ENCODE results near the gene RASGRF1.

The RASGRF1 gene

DNA sequence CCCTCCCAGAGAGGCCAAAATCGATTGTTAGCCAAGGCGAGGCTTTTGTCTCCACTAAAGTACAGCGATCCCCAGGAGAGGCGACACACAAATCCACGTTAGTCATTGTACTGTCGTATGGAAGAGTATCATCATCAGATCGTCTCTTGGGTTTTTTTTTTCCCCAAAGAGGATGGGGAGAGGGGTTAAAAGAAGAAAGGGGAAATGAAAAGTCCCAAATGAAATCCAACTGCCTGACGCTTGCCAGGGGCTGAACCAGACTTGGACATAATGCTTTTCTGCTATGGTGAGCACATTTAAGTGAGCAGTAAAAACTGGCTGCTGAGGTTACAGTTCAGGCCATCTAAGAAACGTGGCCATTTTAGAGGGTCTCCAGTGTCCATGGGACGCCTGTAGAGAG lies 107.8 kb downstream of the RASGRF1 start:
- DNase-seq (ENCODE audit: low read depth), result no peak
- TF ChIP-seq, protein P1, sequence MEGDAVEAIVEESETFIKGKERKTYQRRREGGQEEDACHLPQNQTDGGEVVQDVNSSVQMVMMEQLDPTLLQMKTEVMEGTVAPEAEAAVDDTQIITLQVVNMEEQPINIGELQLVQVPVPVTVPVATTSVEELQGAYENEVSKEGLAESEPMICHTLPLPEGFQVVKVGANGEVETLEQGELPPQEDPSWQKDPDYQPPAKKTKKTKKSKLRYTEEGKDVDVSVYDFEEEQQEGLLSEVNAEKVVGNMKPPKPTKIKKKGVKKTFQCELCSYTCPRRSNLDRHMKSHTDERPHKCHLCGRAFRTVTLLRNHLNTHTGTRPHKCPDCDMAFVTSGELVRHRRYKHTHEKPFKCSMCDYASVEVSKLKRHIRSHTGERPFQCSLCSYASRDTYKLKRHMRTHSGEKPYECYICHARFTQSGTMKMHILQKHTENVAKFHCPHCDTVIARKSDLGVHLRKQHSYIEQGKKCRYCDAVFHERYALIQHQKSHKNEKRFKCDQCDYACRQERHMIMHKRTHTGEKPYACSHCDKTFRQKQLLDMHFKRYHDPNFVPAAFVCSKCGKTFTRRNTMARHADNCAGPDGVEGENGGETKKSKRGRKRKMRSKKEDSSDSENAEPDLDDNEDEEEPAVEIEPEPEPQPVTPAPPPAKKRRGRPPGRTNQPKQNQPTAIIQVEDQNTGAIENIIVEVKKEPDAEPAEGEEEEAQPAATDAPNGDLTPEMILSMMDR (conservative IDR thresholded peaks at IDR 0.05; ENCODE audit: low read length), result no peak

DNA sequence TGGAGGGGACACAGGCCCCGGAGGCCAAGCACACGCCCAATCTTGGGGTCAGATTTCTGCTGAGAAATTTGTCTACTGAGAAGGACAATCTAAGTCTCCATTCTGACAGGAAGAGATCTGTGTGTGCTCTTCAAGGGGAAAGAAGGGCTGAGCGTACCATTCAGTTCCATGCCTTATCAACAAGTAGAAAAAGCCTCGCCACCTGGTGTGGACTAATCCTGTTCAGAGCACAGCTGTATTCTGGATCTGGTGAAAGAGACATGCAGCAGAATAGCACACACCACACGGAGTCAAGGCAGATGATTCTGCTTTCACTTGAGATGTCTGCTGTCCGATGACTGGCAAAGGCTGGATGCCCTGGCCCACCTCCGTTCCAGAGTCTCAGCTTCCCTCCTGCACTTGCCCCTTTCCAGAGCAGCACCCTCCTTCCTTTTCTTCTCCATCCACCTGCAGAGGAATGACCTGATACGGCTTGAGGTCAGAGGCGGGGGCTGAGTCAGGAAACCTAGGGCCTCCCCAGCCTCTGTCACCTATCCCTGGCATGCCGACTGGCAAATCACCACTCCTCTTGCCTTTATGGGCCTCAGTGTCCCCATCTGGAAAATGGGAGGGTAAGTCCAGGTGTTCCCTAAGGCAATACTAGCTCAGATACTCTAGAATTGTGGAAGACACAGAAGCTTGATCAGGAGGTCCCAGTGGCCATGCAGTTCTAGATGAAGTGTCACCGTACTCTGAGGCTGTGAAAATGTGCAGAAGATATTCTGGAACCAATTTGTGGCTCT lies 108.9 kb downstream of the RASGRF1 start:
- TF ChIP-seq, protein P1 (conservative IDR thresholded peaks at IDR 0.05; ENCODE audit: low read length), result no peak
- DNase-seq (ENCODE audit: low read depth), result no peak

More for the DNA sequence above, 107.8 kb downstream of the RASGRF1 start:
- H3K4me3 ChIP-seq (ENCODE audit: low read length), result no peak overlapping the region

DNA sequence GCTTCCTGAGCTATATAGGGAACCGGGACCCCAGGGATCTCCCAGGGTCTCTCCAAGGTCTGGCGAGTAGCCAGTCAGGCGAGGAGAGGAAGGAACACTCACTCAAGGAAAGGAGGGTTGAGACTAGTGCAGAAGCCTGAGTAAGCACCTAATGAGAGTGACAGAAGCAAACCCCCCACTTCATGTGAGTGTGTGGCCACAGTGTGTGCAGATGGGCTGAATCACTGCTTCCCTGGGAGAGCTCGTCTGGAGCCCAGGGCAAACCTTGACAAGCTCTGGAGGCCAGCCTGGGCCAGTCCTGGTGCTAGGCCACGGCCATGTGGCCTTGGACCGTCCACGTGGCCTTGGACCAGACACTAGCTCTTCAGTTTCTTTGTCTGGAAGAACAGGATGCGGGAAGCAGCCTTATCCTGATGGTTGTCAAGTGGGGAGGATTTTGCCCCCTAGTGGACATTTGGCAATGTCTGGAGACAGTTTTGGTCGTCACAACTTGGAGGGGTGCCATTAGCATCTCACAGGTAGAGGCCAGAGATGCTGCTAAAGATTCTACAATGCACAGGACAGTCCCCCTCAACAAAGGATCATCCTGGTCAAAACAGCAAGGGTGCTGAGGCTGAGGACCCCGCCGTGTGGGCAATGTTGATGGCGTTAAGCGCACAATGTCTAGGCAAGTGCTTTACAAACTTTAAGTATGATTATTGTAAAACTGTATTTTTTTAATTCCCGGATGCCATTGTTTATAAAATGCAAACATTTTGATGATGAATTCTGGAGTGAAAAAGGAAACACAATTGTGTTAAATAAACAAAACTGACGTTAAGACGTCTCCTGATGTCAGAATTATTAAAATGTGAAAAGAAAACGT lies 110.9 kb downstream of the RASGRF1 start:
- no peak overlapping the region for H3K4me3 ChIP-seq (ENCODE audit: low read length)
- TF ChIP-seq, protein P1 (conservative IDR thresholded peaks at IDR 0.05; ENCODE audit: low read length), result peak; percentile 75
- DNase-seq (ENCODE audit: low read depth), result peak; percentile 75

More for the DNA sequence above, 108.9 kb downstream of the RASGRF1 start:
- no peak overlapping the region for H3K4me3 ChIP-seq (ENCODE audit: low read length)

DNA sequence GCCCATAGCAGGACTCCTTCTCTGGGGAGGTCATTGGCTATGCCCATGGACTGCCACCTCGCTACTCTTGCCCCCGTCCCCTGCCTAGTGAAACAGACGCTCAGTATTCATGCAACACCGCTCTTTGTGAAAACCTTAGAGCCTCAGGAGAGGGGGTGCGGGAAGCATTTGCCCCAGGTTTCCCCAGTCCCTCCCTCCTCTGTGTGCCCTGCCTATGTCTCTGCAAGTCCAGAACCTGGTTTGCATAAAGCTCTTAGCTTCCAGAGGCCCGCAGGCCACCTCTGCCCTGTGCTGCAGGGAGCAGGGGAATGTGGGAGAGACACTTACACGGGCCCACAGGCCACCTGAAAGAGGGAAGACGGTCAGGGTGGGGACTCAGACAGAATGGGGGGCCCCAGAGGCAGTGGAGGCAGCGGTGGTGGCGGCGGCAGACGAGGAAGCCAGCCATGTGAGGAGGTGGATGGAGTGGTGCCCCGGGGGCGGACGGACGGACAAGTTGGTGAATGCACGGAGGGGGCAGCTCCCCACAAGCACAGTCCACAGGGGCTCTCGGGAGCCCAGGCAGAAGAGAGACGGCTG lies 111.9 kb downstream of the RASGRF1 start:
- no peak overlapping the region for H3K4me3 ChIP-seq (ENCODE audit: low read length)
- TF ChIP-seq, protein P1 (conservative IDR thresholded peaks at IDR 0.05; ENCODE audit: low read length), result no peak
- DNase-seq (ENCODE audit: low read depth), result no peak

DNA sequence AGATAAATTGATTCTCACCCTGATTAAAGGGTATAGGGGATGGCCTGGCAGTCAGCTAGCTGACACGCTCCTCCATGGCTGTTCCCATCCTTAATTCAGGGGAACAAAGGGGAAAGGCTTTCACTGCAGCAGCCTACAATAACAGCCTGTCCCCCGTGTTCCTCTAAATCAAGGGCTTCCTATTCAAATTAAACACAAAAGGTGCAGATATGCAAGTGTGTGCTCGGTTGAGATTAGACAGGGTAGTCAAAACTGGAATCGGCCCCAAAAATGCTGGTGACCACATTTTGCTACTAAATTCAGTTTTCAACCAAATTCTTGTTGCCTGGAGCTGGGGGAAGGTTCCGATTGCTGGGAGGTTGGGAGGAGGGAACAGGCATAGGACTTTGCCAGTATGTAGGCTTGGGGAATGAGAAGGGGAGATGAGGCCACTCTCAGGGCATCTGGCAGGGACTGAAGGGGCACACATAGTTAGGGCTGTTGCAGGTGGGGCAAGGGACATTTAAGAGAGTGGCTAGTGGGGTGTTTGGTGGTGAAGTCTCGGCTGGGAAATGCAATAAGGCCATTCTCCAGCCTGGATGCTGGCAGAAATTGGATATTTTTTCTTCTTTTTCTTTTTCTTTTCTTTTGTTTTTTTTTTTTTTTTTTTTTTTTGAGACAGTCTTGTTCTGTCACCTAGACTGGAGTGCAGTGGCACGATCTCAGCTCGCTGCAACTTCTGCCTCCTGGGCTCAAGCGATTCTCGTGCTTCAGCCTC lies 112.8 kb downstream of the RASGRF1 start:
- TF ChIP-seq, protein P1 (conservative IDR thresholded peaks at IDR 0.05; ENCODE audit: low read length), result no peak
- H3K4me3 ChIP-seq (ENCODE audit: low read length), result no peak overlapping the region
- no peak for DNase-seq (ENCODE audit: low read depth)

DNA sequence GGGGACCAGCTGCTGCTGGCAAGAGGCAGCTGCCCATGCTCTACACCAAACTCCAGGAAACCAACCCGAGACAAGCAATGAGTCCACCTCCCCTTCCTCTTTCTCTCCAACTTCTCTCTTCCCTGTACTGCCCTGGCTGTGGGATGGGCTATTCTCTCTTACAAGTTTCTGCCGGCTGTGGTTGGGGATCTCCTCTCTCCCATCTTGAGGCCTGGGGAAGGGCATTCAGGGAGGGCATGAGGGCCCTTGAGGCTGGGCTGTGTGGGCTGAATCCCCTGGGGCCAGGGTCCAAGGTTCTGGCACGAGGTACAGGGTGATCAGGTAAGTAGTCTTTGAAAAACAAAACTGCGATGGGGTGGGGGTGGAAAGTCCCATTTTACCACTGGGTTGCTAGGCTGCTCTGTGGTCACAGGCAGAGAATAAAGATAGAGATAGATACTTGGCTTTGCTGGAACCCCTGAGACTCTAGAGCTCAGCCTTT lies 113.4 kb downstream of the RASGRF1 start:
- no peak overlapping the region for H3K4me3 ChIP-seq (ENCODE audit: low read length)
- DNase-seq (ENCODE audit: low read depth), result no peak
- TF ChIP-seq, protein P1 (conservative IDR thresholded peaks at IDR 0.05; ENCODE audit: low read length), result no peak

All from AG10803 (cell line).